OCI-M1 (cell line): ENCODE measurements around the gene AP4B1.
"Not testable (repeated sequence)": the region's sequence is repeated elsewhere in the genome, so short reads cannot be mapped to it uniquely, and the experiment has no call there.

Source experiments
- DNase-seq: peaks from one replicate; lab custom pipeline; 2025; lab: John Stamatoyannopoulos, UW

The AP4B1 gene

DNA sequence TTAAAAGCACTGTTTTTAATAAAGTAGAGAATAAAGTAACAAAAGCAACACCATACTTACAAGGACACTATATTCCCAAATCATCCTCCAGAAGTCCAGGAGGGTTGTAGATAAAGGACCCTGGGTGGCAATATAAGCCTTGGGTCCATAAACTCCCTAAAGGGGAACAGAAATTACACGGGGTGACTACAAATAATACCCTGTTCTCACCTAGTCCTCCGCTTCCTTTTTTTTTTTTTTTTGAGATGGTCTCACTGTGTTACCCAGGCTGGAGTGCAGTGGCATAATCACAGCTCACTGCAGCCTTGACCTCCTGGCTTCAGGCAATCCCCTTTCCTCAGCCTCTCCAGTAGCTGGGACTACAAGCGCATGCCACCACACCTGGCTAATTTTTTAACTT, 46.2 kb downstream of the AP4B1 start:
- no peak for DNase-seq

DNA sequence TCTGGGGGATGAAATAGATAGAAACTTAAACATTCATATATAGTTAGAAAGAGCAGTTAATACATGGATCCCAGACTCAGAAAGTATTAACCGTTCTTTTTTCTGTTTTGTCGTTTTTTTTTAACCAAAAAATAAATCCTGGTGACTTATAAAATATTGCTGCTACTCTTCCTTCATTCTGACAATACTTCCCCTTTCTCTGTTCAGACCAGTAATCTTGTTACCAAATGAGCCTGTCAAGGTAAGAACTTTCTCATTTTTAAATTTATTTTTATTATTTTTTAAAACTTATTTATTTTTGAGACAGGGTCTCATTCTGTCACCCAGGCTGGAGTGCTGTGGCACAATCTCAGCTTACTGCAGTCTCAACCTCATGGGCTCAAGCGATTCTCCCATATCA, 46.8 kb downstream of the AP4B1 start:
- no peak for DNase-seq

DNA sequence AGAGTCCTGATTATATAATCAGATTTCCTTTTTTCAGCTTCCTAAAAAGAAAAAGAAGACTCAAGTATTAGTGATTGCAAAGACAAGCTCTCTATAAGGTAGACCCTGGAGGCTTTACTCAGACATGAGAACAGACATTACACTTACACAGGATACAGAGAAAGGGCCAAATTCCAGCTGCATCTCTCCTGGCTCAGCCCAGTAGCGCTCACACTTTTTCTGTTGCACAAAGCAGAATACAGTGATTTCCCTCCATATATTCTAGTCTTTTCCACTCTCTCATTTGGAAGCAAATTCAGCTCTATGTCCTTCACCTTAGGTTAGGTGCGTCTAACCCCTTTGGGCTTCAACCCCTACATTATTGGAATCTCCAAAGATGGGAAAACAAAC, 48.2 kb downstream of the AP4B1 start:
- no peak for DNase-seq

DNA sequence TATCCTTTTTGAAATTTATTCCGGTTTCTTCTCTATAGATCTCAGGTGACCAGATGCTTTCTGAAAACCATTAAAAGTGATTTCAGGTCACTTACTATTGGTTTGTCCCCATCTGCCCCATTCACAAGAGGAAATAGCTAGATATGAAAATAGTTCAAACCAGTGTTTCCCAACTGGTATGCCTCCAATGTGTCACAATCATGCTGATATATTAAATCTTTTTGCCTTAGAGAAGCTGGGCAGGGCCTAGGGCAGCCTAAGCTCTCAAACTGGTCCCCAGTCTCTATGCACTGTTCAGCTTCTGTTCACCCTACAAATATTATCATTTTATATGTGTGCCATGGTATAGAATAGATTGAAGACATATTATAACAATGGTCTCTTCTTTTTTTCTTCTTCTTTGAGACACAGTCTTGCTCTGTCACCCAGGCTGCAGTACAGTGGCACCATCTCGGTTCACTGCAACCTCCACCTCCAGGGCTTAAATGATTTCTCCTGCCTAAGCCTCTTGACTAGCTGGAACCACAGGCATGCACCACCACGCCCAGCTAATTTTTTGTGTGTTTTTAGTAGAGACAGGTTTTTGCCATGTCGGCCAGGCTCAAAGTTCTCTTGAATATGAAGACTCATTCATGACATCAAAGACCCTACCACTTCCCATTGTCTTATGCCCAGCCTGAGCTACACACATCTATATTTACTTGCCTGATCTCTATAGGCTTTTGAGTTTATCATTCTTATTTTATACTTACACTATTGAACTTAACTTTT, 48.8 kb downstream of the AP4B1 start:
- DNase-seq = no peak

DNA sequence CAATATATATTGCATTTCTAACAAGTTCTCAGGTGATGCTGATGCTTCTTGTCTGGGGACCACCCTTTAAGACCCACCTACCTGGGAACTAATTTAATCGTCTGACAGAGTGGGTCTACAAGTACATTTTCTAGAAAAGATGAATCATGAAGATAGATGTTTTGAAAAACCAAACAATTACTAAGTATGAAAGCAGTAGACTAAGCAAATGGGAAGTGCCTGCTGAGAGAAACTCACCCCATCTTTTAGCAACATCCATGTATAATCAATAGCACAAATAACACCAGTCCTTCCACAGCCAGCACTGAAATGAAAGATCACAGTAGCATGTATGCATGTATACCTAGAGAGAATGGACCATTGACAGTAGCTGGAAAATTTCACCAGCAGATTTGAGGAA, 50.4 kb downstream of the AP4B1 start:
- DNase-seq = no peak

DNA sequence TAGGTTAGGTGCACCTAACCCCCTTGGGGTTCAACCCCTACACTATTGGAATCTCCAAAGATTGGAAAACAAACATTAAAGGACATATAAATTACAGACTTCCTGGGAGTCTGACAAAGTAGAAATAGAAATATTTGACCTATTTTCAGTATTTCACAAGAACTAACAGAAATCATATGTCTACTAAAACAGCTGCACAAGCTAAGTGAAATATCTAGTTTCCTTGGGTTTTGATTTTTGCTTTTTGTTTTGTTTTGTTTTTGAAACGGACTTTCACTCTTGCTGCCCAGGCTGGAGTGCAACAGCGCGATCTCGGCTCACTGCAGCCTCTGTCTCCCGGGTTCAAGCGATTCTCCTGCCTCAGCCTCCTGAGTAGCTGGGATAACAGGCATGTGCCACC, 51.9 kb downstream of the AP4B1 start:
- DNase-seq = not testable (repeated sequence)

DNA sequence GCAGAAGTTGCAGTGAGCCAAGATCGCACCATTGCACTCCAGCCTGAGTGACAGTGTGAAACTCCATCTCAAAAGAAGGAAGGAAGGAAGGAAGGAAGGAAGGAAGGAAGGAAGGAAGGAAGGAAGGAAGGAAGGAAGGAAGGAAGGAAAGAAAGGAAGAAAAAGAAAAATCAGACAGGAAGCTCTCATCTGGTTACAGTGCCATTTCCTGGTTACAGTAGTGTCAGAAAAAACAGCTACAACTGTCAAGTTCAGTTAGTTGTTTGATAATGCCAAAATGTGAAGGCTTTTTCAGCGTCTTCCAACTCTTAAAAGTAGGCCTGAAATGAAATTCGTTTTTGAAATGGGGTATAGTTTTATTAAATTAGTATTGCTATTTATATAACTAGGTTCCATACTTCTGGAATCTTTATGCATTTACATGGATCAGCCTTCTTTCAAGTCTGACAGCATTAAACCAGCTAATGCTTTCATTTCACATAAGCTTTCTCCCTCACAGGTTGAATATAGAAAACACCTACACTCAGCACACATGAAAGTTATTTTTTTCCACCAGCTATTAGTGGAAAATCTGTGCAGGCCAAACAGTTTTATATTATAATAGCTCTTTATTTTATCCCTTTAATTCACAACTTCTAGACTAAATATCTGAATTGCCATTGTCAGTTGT, 54.3 kb downstream of the AP4B1 start:
- no peak for DNase-seq

DNA sequence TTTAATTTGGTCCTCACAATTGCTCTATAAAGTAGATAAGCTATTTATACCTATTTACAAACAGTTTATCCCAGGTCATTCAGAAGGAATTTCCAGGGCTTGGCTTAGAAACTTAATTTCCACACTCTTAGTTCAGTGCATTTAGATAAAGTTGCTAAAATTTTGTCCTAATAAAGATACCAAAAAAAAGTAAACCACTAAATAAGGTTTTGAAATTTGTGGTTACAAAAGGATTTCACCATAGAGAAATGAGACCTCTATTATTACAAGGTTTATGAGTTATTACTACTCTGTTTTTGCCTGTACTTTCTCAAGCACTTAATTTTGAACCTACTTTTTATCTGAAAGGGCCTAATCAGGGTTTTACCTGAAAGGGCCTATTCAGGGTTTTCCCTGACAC, 55.5 kb downstream of the AP4B1 start:
- DNase-seq = no peak

DNA sequence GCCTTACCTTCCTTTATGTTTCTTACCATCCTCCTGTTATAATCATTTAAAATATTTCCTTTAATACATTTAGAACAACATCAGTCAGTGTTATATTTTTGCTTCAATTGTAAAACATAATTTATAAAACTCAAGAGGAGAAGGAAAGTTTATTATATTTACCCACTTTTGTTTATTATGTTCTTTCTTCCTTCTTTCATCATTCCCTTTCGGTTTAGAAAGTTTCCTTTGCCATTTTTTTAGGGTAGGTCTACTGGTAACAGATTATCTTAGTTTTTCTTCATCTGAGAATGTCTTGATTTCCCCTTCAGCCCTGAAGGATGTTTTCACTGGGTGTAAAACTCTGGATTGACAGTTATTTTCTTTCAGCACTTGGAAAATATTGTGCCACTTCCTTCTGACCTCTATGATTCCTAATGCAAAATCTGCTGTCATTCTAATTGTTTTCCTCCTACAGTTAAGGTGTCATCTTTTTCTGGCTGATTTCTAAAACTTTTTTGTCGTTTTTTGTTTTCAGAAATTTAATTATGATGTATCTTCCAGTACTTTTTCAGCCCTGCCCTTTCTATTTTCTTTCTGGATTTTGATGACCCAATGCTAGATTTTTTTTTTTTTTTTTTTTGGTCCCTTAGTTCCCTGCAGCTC, 58.1 kb downstream of the AP4B1 start:
- peak; percentile 42 for DNase-seq
